Activated CD8-positive, alpha-beta T cell treated with anti-CD3 and anti-CD28 coated beads for 36 hours (primary cell): ENCODE data around the gene PARP12. TPM values are rescaled to one million over a fixed set of nuclear protein-coding genes. Genes with fewer than 3 reads are reported as not detected.

ENCODE experiments used
- ATAC-seq: fragments of 200-7000 bp; cut with Tn5 transposase; one replicate; pipeline ENCODE4 v1.10.0; 2021; ENCODE audit warnings: mild to moderate bottlenecking, moderate library complexity
- CTCF ChIA-PET: fragments of 350-600 bp; sonication (Branson Sonifier 250); formaldehyde crosslinking; loops from one replicate; lab custom pipeline; 2021; ENCODE audit warnings: antibody characterized with exemption; lab: Charles Lee
- POLR2A ChIA-PET: fragments of 350-600 bp; sonication (Branson Sonifier 250); formaldehyde crosslinking; loops from one replicate; lab custom pipeline; 2021; ENCODE audit warnings: antibody characterized with exemption; lab: Charles Lee
- DNase-seq: peaks from one replicate; pipeline ENCODE4 v3.0.0-alpha.2; 2020
- H3K27ac Mint-ChIP-seq: one replicate; pipeline ENCODE4 v1.8.0; 2021; ENCODE audit warnings: mild to moderate bottlenecking, mixed read lengths
- H3K27me3 Mint-ChIP-seq: one replicate; pipeline ENCODE4 v1.8.0; 2021; ENCODE audit warnings: mixed read lengths
- H3K36me3 Mint-ChIP-seq: one replicate; pipeline ENCODE4 v1.8.0; 2021; ENCODE audit warnings: low read depth, mixed read lengths
- H3K4me1 Mint-ChIP-seq: one replicate; pipeline ENCODE4 v1.8.0; 2021; ENCODE audit warnings: low read depth, mixed read lengths
- H3K4me3 Mint-ChIP-seq: one replicate; pipeline ENCODE4 v1.8.0; 2021; ENCODE audit warnings: mild to moderate bottlenecking, moderate library complexity, mixed read lengths
- H3K9me3 Mint-ChIP-seq: one replicate; pipeline ENCODE4 v1.8.0; 2021; ENCODE audit warnings: mixed read lengths
- CTCF ChIP-seq: fragments of 200-600 bp; IDR thresholded peaks from one replicate; pipeline ENCODE4 v1.8.0; 2022; ENCODE audit warnings: antibody characterized with exemption, mild to moderate bottlenecking
- intact Hi-C: fragments of 100-400 bp; cut with micrococcal nuclease; formaldehyde crosslinking; loops from one replicate; pipeline ENCODE4 v1.10.0; 2022
- total RNA-seq, 2 experiments: library from RNA; stranded (reverse); gene quantifications; one replicate each; pipeline ENCODE4 v1.2.3, GENCODE V29; 2021

PARP12 gene
- total RNA-seq, 2 experiments from 2014 or later = 29.5 to 29.9 TPM

GRCh38 chr7:140006600-140006999 is 56.2 kb downstream of the PARP12 start:
- no peak overlapping the region for H3K27ac Mint-ChIP-seq
- no peak overlapping the region for H3K4me3 Mint-ChIP-seq
- intact Hi-C loops = loop anchor here (5.0 kb wide), 1 partner anchor 504 kb away; no protein-coding TSS in a partner anchor
- H3K36me3 Mint-ChIP-seq = no peaks in the 10 kb centered on the region
- POLR2A ChIA-PET = interaction anchor here (1.0 kb wide), 1 partner anchor 10 kb away, joined by 3 read pairs; no protein-coding TSS in a partner anchor
- DNase-seq (no peak), ATAC-seq (no peak)
- H3K27me3 Mint-ChIP-seq = no peaks in the 10 kb centered on the region
- TF ChIP-seq CTCF = no peak
- CTCF ChIA-PET = interaction anchor here (1.1 to 9.3 kb wide), 6 partner anchors 12 to 507 kb away, joined by 3 to 84 read pairs (median 36); no protein-coding TSS in a partner anchor
- H3K9me3 Mint-ChIP-seq = no peaks in the 10 kb centered on the region
- no peaks in the 10 kb centered on the region for H3K4me1 Mint-ChIP-seq

- DNase-seq (no peak), ATAC-seq (no peak)
- Mint-ChIP-seq H3K4me3 (no peak overlapping the region), H3K36me3 (no peaks in the 10 kb centered on the region), H3K4me1 (no peaks in the 10 kb centered on the region), H3K27me3 (no peaks in the 10 kb centered on the region), H3K27ac (no peak overlapping the region), H3K9me3 (no peaks in the 10 kb centered on the region)
- intact Hi-C loops = loop anchor here (5.0 kb wide), 1 partner anchor 504 kb away; no protein-coding TSS in a partner anchor
- POLR2A ChIA-PET = interaction anchor here (1.0 kb wide), 1 partner anchor 9 kb away, joined by 3 read pairs; no protein-coding TSS in a partner anchor
- CTCF ChIA-PET = interaction anchor here (0.9 to 9.3 kb wide), 10 partner anchors 12 to 506 kb away, joined by 3 to 84 read pairs (median 4); no protein-coding TSS in a partner anchor
- TF ChIP-seq CTCF = no peak
Observed at GRCh38 chr7:140005754-140006503, 56.8 kb downstream of the PARP12 start.

GRCh38 chr7:140005341-140005740 is 57.4 kb downstream of the PARP12 start:
- Mint-ChIP-seq H3K4me3 (no peak overlapping the region), H3K27ac (no peak overlapping the region), H3K27me3 (no peaks in the 10 kb centered on the region), H3K9me3 (no peaks in the 10 kb centered on the region), H3K36me3 (no peaks in the 10 kb centered on the region), H3K4me1 (no peaks in the 10 kb centered on the region)
- ATAC-seq (no peak), DNase-seq (no peak)
- no peak for TF ChIP-seq CTCF
- CTCF ChIA-PET = interaction anchor here (0.9 to 9.3 kb wide), 8 partner anchors 13 to 505 kb away, joined by 3 to 84 read pairs (median 4); no protein-coding TSS in a partner anchor
- intact Hi-C loops = loop anchor here (5.0 kb wide), 1 partner anchor 503 kb away; no protein-coding TSS in a partner anchor
- POLR2A ChIA-PET = no interaction called here

- H3K36me3 Mint-ChIP-seq = no peaks in the 10 kb centered on the region
- H3K4me3 Mint-ChIP-seq = no peak overlapping the region
- intact Hi-C loops = loop anchor here (5.0 kb wide), 3 partner anchors 227 to 502 kb away; partner anchors contain the start of gene HIPK2
- no peak for TF ChIP-seq CTCF
- H3K9me3 Mint-ChIP-seq = no peaks in the 10 kb centered on the region
- H3K4me1 Mint-ChIP-seq = no peaks in the 10 kb centered on the region
- no peak overlapping the region for H3K27ac Mint-ChIP-seq
- no peak for DNase-seq
- ChIA-PET CTCF (interaction anchor here (1.4 to 9.3 kb wide), 6 partner anchors 14 to 504 kb away, joined by 3 to 84 read pairs (median 41); no protein-coding TSS in a partner anchor), POLR2A (no interaction called here)
- ATAC-seq = no peak
- no peaks in the 10 kb centered on the region for H3K27me3 Mint-ChIP-seq
Observed at GRCh38 chr7:140004672-140005071, 58.1 kb downstream of the PARP12 start.
